ENCODE results near the gene CCSAP. TPM values are rescaled to one million over a fixed set of nuclear protein-coding genes. Genes with fewer than 3 reads are reported as not detected.

Gene CCSAP
- total RNA-seq, 2 donors from 2014 or later = 9.3 to 10.9 TPM

- Mint-ChIP-seq H3K27ac (no peak overlapping the region), H3K36me3 (ENCODE audit: low read depth) (peaks cover 30% of the 10 kb centered on the region), H3K27me3 (ENCODE audit: insufficient read depth) (no peaks in the 10 kb centered on the region), H3K4me1 (peaks cover 5% of the 10 kb centered on the region), H3K9me3 (peaks cover 5% of the 10 kb centered on the region), H3K4me3 (no peak overlapping the region)
- no peak for TF ChIP-seq CTCF (conservative IDR thresholded peaks at IDR 0.05)
- H3K9me3 ChIP-seq (ENCODE audit: control insufficient read depth, low read length) = no peaks in the 10 kb centered on the region
- no peak overlapping the region for H3K4me3 ChIP-seq (ENCODE audit: low read length)
- H3K36me3 ChIP-seq (ENCODE audit: control insufficient read depth, insufficient read depth, low read length) = peaks cover 33% of the 10 kb centered on the region
- no peaks in the 10 kb centered on the region for H3K27me3 ChIP-seq (ENCODE audit: control insufficient read depth, insufficient read depth, low read length, poor library complexity, severe bottlenecking)
- no peak overlapping the region for H3K9ac ChIP-seq (ENCODE audit: extremely low read depth, low read length, poor library complexity, severe bottlenecking)
- WGBS, 2 experiments (ENCODE audit: insufficient coverage in 1 of 2, insufficient read length in 1 of 2) = no CpG with 5 or more reads among the region's 1 CpG
- H3K4me1 ChIP-seq (ENCODE audit: control insufficient read depth, insufficient read depth, low read length) = no peaks in the 10 kb centered on the region
- H3K27ac ChIP-seq (ENCODE audit: low read depth, low read length) = no peak overlapping the region
- DNase-seq = no peak
Measured at GRCh38 chr1:229288516-229288915, 54.3 kb downstream of the CCSAP start.

DNA sequence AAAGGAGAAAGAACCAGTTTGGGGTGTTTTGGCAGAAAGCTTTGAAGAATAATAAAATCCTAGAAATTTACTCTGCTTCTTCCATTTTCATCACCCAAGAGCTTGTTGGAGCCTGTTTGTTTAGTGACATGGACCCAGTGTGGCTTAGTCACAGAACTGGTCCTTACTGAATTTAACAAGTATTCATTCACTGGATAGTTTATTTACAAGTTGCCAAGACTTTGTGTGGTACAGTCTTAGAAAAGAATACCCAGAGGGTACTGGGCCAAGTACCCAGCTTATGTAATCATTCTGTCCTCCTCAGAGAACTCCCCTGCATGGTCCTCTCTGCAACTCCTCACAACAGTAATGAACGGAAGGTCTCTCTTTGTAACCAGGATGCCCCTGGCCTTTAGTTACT lies 55.6 kb downstream of the CCSAP start:
- 83 to 100% methylated on average over 1 of the region's 1 CpG for WGBS, 2 experiments (ENCODE audit: insufficient coverage in 1 of 2, insufficient read length in 1 of 2)
- no peak overlapping the region for H3K9ac ChIP-seq (ENCODE audit: extremely low read depth, low read length, poor library complexity, severe bottlenecking)
- no peak overlapping the region for H3K4me3 Mint-ChIP-seq
- H3K4me3 ChIP-seq (ENCODE audit: low read length) = no peak overlapping the region
- H3K36me3 Mint-ChIP-seq (ENCODE audit: low read depth) = peaks cover 30% of the 10 kb centered on the region
- peaks cover 5% of the 10 kb centered on the region for H3K9me3 Mint-ChIP-seq
- no peaks in the 10 kb centered on the region for H3K27me3 Mint-ChIP-seq (ENCODE audit: insufficient read depth)
- peaks cover 5% of the 10 kb centered on the region for H3K4me1 Mint-ChIP-seq
- TF ChIP-seq CTCF (conservative IDR thresholded peaks at IDR 0.05) = no peak
- H3K27me3 ChIP-seq (ENCODE audit: control insufficient read depth, insufficient read depth, low read length, poor library complexity, severe bottlenecking) = no peaks in the 10 kb centered on the region
- H3K27ac ChIP-seq (ENCODE audit: low read depth, low read length) = no peak overlapping the region
- H3K27ac Mint-ChIP-seq = no peak overlapping the region
- DNase-seq = no peak
- peaks cover 33% of the 10 kb centered on the region for H3K36me3 ChIP-seq (ENCODE audit: control insufficient read depth, insufficient read depth, low read length)
- H3K4me1 ChIP-seq (ENCODE audit: control insufficient read depth, insufficient read depth, low read length) = no peaks in the 10 kb centered on the region
- no peaks in the 10 kb centered on the region for H3K9me3 ChIP-seq (ENCODE audit: control insufficient read depth, low read length)

DNA sequence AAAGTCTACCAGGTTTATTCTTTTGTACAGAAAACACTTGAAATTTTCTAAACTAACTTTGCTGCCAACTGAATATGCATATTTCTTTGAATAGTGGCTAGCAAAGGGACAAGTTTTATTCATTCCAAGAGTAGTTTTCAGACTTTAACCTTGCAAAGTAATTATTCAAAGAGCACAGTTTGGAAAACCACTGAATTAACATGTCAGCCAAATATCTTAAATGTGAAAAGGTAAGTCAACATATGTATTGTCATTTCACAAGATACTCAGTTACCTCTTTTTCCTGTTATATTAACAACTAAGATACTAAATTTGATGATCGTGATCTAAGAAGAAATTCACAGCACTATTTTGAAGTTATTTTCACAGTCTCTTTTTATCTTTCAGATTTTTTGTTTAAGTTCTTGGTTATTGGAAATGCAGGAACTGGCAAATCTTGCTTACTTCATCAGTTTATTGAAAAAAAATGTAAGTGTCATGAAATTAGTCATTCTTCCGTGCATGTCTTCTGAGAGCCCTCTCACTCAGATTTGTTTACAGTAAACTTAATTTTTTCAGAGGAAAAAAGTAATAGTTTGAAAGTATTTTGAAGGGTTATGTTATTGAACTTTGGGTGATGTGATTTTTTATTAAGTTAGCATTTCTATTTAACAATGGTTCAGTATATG lies 56.6 kb downstream of the CCSAP start:
- peaks cover 29% of the 10 kb centered on the region for H3K36me3 ChIP-seq (ENCODE audit: control insufficient read depth, insufficient read depth, low read length)
- H3K27me3 ChIP-seq (ENCODE audit: control insufficient read depth, insufficient read depth, low read length, poor library complexity, severe bottlenecking) = no peaks in the 10 kb centered on the region
- Mint-ChIP-seq H3K4me1 (peaks cover 5% of the 10 kb centered on the region), H3K9me3 (peaks cover 1% of the 10 kb centered on the region), H3K27me3 (ENCODE audit: insufficient read depth) (no peaks in the 10 kb centered on the region), H3K36me3 (ENCODE audit: low read depth) (peaks cover 25% of the 10 kb centered on the region), H3K4me3 (no peak overlapping the region), H3K27ac (no peak overlapping the region)
- H3K9ac ChIP-seq (ENCODE audit: extremely low read depth, low read length, poor library complexity, severe bottlenecking) = no peak overlapping the region
- no peak for TF ChIP-seq CTCF (conservative IDR thresholded peaks at IDR 0.05)
- H3K9me3 ChIP-seq (ENCODE audit: control insufficient read depth, low read length) = no peaks in the 10 kb centered on the region
- 97% methylated on average over 2 of the region's 2 CpGs; no CpG with 5 or more reads in 1 of the 2 experiments for WGBS, 2 experiments (ENCODE audit: insufficient coverage in 1 of 2, insufficient read length in 1 of 2)
- H3K4me1 ChIP-seq (ENCODE audit: control insufficient read depth, insufficient read depth, low read length) = no peaks in the 10 kb centered on the region
- H3K4me3 ChIP-seq (ENCODE audit: low read length) = no peak overlapping the region
- no peak for DNase-seq
- H3K27ac ChIP-seq (ENCODE audit: low read depth, low read length) = no peak overlapping the region

Data from endodermal cell (in vitro differentiated cells).